SK-N-SH (cell line): ENCODE data around the gene C14orf119. TPM values are rescaled to one million over a fixed set of nuclear protein-coding genes. Genes with fewer than 3 reads are reported as not detected.

Source experiments
- CTCF ChIA-PET: fragments of 300-600, 350-600 bp; formaldehyde crosslinking; extraction: SDS; loops from one replicate; lab custom pipeline; 2021; lab: Yijun Ruan, JAX
- POLR2A ChIA-PET: fragments of 350-600 bp; sonication (Branson Sonifier 250); formaldehyde crosslinking; extraction: SDS; loops from one replicate; lab custom pipeline; 2020; ENCODE audit warnings: antibody characterized with exemption, inconsistent platforms; lab: Yijun Ruan, JAX
- DNase-seq: peaks from one replicate; pipeline ENCODE4 v3.0.0; 2012
- H2AFZ ChIP-seq: fragments of 200-600 bp; sonication (generic); 2 replicates; pipeline ENCODE4 v1.8.1; 2016; ENCODE audit warnings: antibody characterized with exemption, mild to moderate bottlenecking, low read depth
- H3F3A ChIP-seq: fragments of 200-600 bp; sonication (generic); replicated peaks from 2 replicates; pipeline ENCODE3; 2016; ENCODE audit warnings: antibody characterized with exemption, mild to moderate bottlenecking; ENCODE audit not compliant: insufficient read depth
- H3K27ac ChIP-seq, 2 experiments: fragments of 200-500 bp in 1 of 2; fragments of 200-600 bp in 1 of 2; sonication (Bioruptor generic) in 1 of 2; sonication (generic), shearing (Covaris generic) in 1 of 2; 2 replicates each; pipeline versions ENCODE4 v1.5.1 to v1.6.1; 2014 to 2016; ENCODE audit warnings: low read depth in 2 of 2, inconsistent platforms in 1 of 2, low read length in 1 of 2, mild to moderate bottlenecking in 1 of 2, mixed read lengths in 1 of 2
- H3K27me3 ChIP-seq: fragments of 200-600 bp; sonication (generic), shearing (Covaris generic); 2 replicates; pipeline ENCODE4 v1.6.1; 2016; ENCODE audit warnings: mixed run types; ENCODE audit not compliant: insufficient read depth
- H3K36me3 ChIP-seq, 2 experiments: fragments of 200-500 bp in 1 of 2; fragments of 200-600 bp in 1 of 2; sonication (Bioruptor generic) in 1 of 2; sonication (generic) in 1 of 2; replicated peaks in 1 of 2; 2 replicates each; pipeline versions ENCODE3 to v1.5.1; 2014 to 2016; ENCODE audit warnings: low read length in 1 of 2, mild to moderate bottlenecking in 1 of 2; ENCODE audit not compliant: insufficient read depth in 2 of 2, control insufficient read depth in 1 of 2
- H3K4me1 ChIP-seq, 2 experiments: fragments of 200-500 bp in 1 of 2; fragments of 200-600 bp in 1 of 2; sonication (Bioruptor generic) in 1 of 2; sonication (generic), shearing (Covaris generic) in 1 of 2; 2 replicates each; pipeline versions ENCODE4 v1.5.1 to v1.6.1; 2014 to 2016; ENCODE audit warnings: low read depth in 1 of 2, low read length in 1 of 2, mixed run types in 1 of 2; ENCODE audit not compliant: insufficient read depth in 2 of 2, control insufficient read depth in 1 of 2
- H3K4me2 ChIP-seq: fragments of 200-600 bp; sonication (generic), shearing (Covaris generic); 2 replicates; pipeline ENCODE4 v1.6.1; 2017; ENCODE audit warnings: mixed run types
- H3K4me3 ChIP-seq, 2 experiments: fragments of 200-500 bp in 1 of 2; fragments of 200-600 bp in 1 of 2; sonication (Bioruptor generic) in 1 of 2; sonication (generic), shearing (Covaris generic) in 1 of 2; 2 replicates each; pipeline versions ENCODE4 v1.5.1 to v1.8.1; 2014 to 2016; ENCODE audit warnings: low read depth in 2 of 2, inconsistent platforms in 1 of 2, low read length in 1 of 2, mild to moderate bottlenecking in 1 of 2, mixed read lengths in 1 of 2, moderate library complexity in 1 of 2
- H3K79me2 ChIP-seq: fragments of 200-600 bp; sonication (generic); 2 replicates; pipeline ENCODE4 v1.8.1; 2017; ENCODE audit warnings: mild to moderate bottlenecking; ENCODE audit not compliant: insufficient read depth
- H3K9ac ChIP-seq: fragments of 200-600 bp; sonication (generic); 2 replicates; pipeline ENCODE4 v1.6.1; 2017; ENCODE audit warnings: mixed run types
- H3K9me2 ChIP-seq: fragments of 200-600 bp; sonication (generic); 2 replicates; pipeline ENCODE4 v1.6.1; 2017; ENCODE audit warnings: mixed run types
- H3K9me3 ChIP-seq: fragments of 200-600 bp; sonication (generic); 2 replicates; pipeline ENCODE4 v1.6.1; 2017; ENCODE audit warnings: mixed run types, mild to moderate bottlenecking, moderate library complexity
- H4K20me1 ChIP-seq: fragments of 200-600 bp; sonication (generic); 2 replicates; pipeline ENCODE4 v1.6.1; 2017; ENCODE audit warnings: mild to moderate bottlenecking, mixed run types; ENCODE audit not compliant: insufficient read depth
- CTCF ChIP-seq: fragments of 200-600 bp; sonication (generic); IDR thresholded peaks from 2 replicates; pipeline ENCODE4 v1.6.1; 2017; ENCODE audit warnings: antibody characterized with exemption, mild to moderate bottlenecking, moderate library complexity
- ELF1 ChIP-seq: IDR thresholded peaks from 2 replicates; pipeline ENCODE4 v1.4.0; 2012
- EP300 ChIP-seq, 2 experiments: IDR thresholded peaks; 2 replicates each; pipeline versions ENCODE4 v1.4.0 to v1.6.1; 2012; ENCODE audit warnings: borderline replicate concordance in 1 of 2, low read depth in 1 of 2, low read length in 1 of 2
- IRF3 ChIP-seq: fragments of 150-350 bp; IDR thresholded peaks from 2 replicates; pipeline ENCODE4 v1.6.1; 2016; ENCODE audit warnings: mild to moderate bottlenecking, low read depth, low read length
- JUND ChIP-seq: IDR thresholded peaks from 2 replicates; pipeline ENCODE4 v1.4.0; 2012
- PBX3 ChIP-seq: IDR thresholded peaks from 2 replicates; pipeline ENCODE4; 2012
- RCOR1 ChIP-seq: fragments of 150-350 bp; IDR thresholded peaks from 2 replicates; pipeline ENCODE4 v1.6.1; 2017; ENCODE audit warnings: antibody characterized with exemption, low read length
- REST ChIP-seq: IDR thresholded peaks from 2 replicates; pipeline ENCODE4 v1.6.1; 2012; ENCODE audit warnings: mild to moderate bottlenecking, low read depth, low read length, moderate library complexity
- RFX5 ChIP-seq: IDR thresholded peaks from 2 replicates; pipeline ENCODE4 v1.6.1; 2012; ENCODE audit warnings: mild to moderate bottlenecking, improper control_type of control experiment, low read length
- SMC3 ChIP-seq: IDR thresholded peaks from 2 replicates; pipeline ENCODE4 v1.6.1; 2012; ENCODE audit warnings: low read depth, low read length, improper control_type of control experiment
- TCF12 ChIP-seq: IDR thresholded peaks from 2 replicates; pipeline ENCODE4 v1.4.0; 2012
- ZBTB33 ChIP-seq: IDR thresholded peaks from 2 replicates; pipeline ENCODE4 v1.4.0; 2012; ENCODE audit warnings: low read depth, borderline replicate concordance
- WGBS: methylation state at CpG from one replicate; pipeline ENCODE4 v1.1.6; 2017; ENCODE audit warnings: low lambda C conversion rate; 5-methylcytosine and 5-hydroxymethylcytosine counted together
- polyA plus RNA-seq, 3 experiments: library from polyadenylated mRNA; depleted of rRNA; stranded (reverse); fragments of >200 nt; gene quantifications; 2 replicates each; pipeline ENCODE4 v1.2.3, GENCODE V29; 2012

C14orf119 gene
- polyA plus RNA-seq, 1 of the 3 experiments (the other 2 are of a cell fraction): 55.2 TPM

- Histone ChIP-seq H3K4me2 (no peak overlapping the region), H3K27me3 (no peaks in the 10 kb centered on the region), H3K9me3 (no peaks in the 10 kb centered on the region), H3F3A (peaks cover 8% of the 10 kb centered on the region), H3K27ac (no peak overlapping the region), H3K36me3 (peaks cover 0 to 11% of the 10 kb centered on the region in 2 experiments), H3K4me1 (peaks cover 14 to 24% of the 10 kb centered on the region in 2 experiments; a peak in 3 of 4 replicates), H3K9ac (no peak overlapping the region), H3K9me2 (no peaks in the 10 kb centered on the region), H2AFZ (no peak overlapping the region), H3K4me3 (no peak overlapping the region), H3K79me2 (peaks cover 6% of the 10 kb centered on the region; the same call in 1 of the 2 replicates), H4K20me1 (no peaks in the 10 kb centered on the region)
- no peak for DNase-seq
- TF ChIP-seq IRF3 (no peak), SMC3 (no peak), JUND (no peak), CTCF (no peak), REST (no peak), RFX5 (no peak), ZBTB33 (no peak), TCF12 (no peak), PBX3 (no peak), RCOR1 (no peak), ELF1 (no peak), EP300 (IDR thresholded peaks at IDR 0.05; ENCODE audit: borderline replicate concordance in 1 of 2, low read depth in 1 of 2, low read length in 1 of 2) (no peak)
- WGBS: 53% methylated on average over 2 of the region's 3 CpGs
- POLR2A ChIA-PET: interaction anchor here (1.7 to 2.1 kb wide), 2 partner anchors 46 to 66 kb away, joined by 4 to 5 read pairs; no protein-coding TSS in a partner anchor
- CTCF ChIA-PET: interaction anchor here (0.7 to 33.1 kb wide), 4 partner anchors 8 to 122 kb away, joined by 4 to 1566 read pairs (median 8); partner anchors contain the start of gene AJUBA
Observed at GRCh38 chr14:23052671-23053070, 42.6 kb upstream of the C14orf119 start.
